OCI-LY7 (cell line): ENCODE measurements around the gene HIGD1C. TPM values are rescaled to one million over a fixed set of nuclear protein-coding genes. Genes with fewer than 3 reads are reported as not detected.

ENCODE experiments used
- BruUV-seq: library from RNA; stranded (reverse); fragments of 400-500 nt; replicated peaks from 2 replicates; lab custom pipeline; 2021; lab: Mats Ljungman, UMichigan
- CTCF ChIA-PET: fragments of 300-600 bp; sonication (Branson Sonifier 250); formaldehyde crosslinking; loops from one replicate; lab custom pipeline; 2022; ENCODE audit warnings: antibody characterized with exemption; ENCODE audit not compliant: unreplicated experiment; lab: Charles Lee
- POLR2A ChIA-PET: fragments of 300-600 bp; sonication (Branson Sonifier 250); formaldehyde crosslinking; loops from one replicate; lab custom pipeline; 2022; ENCODE audit warnings: antibody characterized with exemption; lab: Charles Lee
- DNase-seq: peaks from one replicate; pipeline ENCODE4 v3.0.0-alpha.2; 2015; ENCODE audit warnings: low spot score
- H2AFZ ChIP-seq: fragments of 200-600 bp; sonication (generic), shearing (Covaris generic); 2 replicates; pipeline ENCODE4 v1.6.1; 2014; ENCODE audit warnings: mild to moderate bottlenecking, antibody characterized with exemption, low read length, moderate library complexity
- H3K27ac ChIP-seq: fragments of 200-600 bp; sonication (generic); 2 replicates; pipeline ENCODE4 v1.5.1; 2014; ENCODE audit warnings: mixed run types, low read depth, mild to moderate bottlenecking, moderate library complexity, low read length, inconsistent platforms; ENCODE audit not compliant: poor library complexity, severe bottlenecking
- H3K36me3 ChIP-seq: fragments of 200-600 bp; sonication (generic); 2 replicates; pipeline ENCODE4 v1.6.1; 2014; ENCODE audit warnings: mild to moderate bottlenecking, antibody characterized with exemption, low read length, moderate library complexity, mixed read lengths; ENCODE audit not compliant: insufficient read depth
- H3K4me1 ChIP-seq: fragments of 200-600 bp; sonication (generic); 2 replicates; pipeline ENCODE4 v1.5.1; 2014; ENCODE audit warnings: mild to moderate bottlenecking, low read length; ENCODE audit not compliant: insufficient read depth, poor library complexity, severe bottlenecking
- H3K4me2 ChIP-seq: fragments of 200-600 bp; sonication (generic); 2 replicates; pipeline ENCODE4 v1.6.1; 2014; ENCODE audit warnings: mild to moderate bottlenecking, low read length
- H3K4me3 ChIP-seq: fragments of 200-600 bp; sonication (generic); 2 replicates; pipeline ENCODE4 v1.5.1; 2014; ENCODE audit warnings: mild to moderate bottlenecking, low read depth, low read length; ENCODE audit not compliant: poor library complexity, severe bottlenecking
- H3K79me2 ChIP-seq: fragments of 200-600 bp; sonication (generic); 2 replicates; pipeline ENCODE4 v1.6.1; 2016; ENCODE audit warnings: low read depth, mild to moderate bottlenecking, low read length, moderate library complexity, mixed read lengths; ENCODE audit not compliant: insufficient read depth
- H3K9me2 ChIP-seq: fragments of 200-600 bp; sonication (generic); 2 replicates; pipeline ENCODE4 v1.6.1; 2016; ENCODE audit warnings: mild to moderate bottlenecking, low read length, mixed read lengths; ENCODE audit not compliant: insufficient read depth
- H3K9me3 ChIP-seq: fragments of 200-600 bp; sonication (generic); 2 replicates; pipeline ENCODE4 v1.6.1; 2014; ENCODE audit warnings: mild to moderate bottlenecking, mixed run types, low read length, mixed read lengths
- H4K20me1 ChIP-seq: fragments of 200-600 bp; sonication (generic); 2 replicates; pipeline ENCODE4 v1.6.1; 2014; ENCODE audit warnings: mild to moderate bottlenecking, antibody characterized with exemption, low read length, moderate library complexity, mixed read lengths; ENCODE audit not compliant: insufficient read depth
- EZH2phosphoT487 ChIP-seq: fragments of 200-600 bp; sonication (generic); IDR thresholded peaks from 2 replicates; pipeline ENCODE4 v1.6.1; 2018; ENCODE audit warnings: low read depth, borderline replicate concordance, mild to moderate bottlenecking, mixed run types, antibody characterized with exemption, low read length, moderate library complexity, mixed read lengths
- intact Hi-C: fragments of 100-400 bp; cut with micrococcal nuclease; formaldehyde crosslinking; loops from one replicate; pipeline ENCODE4 v1.10.0; 2022; ENCODE audit not compliant: unreplicated experiment
- total RNA-seq, 2 experiments: library from RNA; depleted of rRNA in 1 of 2; stranded (reverse); fragments of >200 nt in 1 of 2; shearing (Covaris generic) in 1 of 2; gene quantifications; 2 replicates each; pipeline ENCODE4 v1.2.3, GENCODE V29; 2014 to 2022
- TF ChIP-seq, protein P1 (sequence below): fragments of 200-600 bp; sonication (generic); conservative IDR thresholded peaks from 2 replicates; pipeline ENCODE4 v1.5.1; 2014; ENCODE audit warnings: mild to moderate bottlenecking, antibody characterized with exemption, low read length, moderate library complexity, mixed read lengths

Gene HIGD1C
- total RNA-seq, 2 experiments from 2014 or later, result not detected

DNA sequence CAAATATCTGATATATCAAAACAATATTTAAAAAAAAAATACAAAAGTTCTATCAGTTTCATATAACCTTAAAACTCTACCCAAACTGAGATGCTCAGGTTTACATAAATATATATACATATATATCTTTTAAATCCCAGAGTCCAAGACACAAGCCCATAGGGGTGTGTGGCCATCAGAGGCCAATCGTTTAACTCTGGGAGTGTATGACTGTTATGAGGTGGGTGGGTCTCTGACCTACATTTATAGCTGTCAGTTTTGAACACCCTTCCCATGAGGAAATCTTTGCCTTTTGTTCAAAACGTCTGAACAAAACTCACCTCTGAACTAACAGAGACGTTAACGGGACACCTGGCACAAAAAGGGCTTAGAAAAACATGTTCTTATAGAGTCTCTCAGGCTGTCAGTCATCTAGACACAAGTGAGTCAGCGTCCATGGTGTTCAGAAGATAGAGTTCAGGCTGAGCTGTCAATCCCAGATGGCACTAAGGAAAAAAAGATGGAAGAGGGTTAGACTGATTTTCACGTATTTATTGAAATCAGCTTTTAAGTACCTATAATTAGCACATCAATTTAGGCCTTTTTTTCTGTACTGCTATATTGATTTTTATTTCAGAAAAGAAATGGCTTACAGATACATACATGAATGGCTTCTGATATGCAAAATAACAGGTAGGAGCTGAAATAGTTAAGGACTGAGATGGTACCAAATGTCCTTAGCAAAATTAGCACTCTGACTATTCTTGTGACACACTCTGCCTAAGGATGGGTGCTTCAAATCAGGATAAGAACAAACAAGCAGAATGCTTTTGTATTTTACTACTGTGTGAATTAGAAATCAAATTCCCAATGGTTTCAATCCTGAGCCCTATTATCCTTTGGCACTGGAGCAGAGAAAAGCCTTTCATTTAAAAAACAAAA, 29.2 kb downstream of the HIGD1C start:
- TF ChIP-seq, protein P1, sequence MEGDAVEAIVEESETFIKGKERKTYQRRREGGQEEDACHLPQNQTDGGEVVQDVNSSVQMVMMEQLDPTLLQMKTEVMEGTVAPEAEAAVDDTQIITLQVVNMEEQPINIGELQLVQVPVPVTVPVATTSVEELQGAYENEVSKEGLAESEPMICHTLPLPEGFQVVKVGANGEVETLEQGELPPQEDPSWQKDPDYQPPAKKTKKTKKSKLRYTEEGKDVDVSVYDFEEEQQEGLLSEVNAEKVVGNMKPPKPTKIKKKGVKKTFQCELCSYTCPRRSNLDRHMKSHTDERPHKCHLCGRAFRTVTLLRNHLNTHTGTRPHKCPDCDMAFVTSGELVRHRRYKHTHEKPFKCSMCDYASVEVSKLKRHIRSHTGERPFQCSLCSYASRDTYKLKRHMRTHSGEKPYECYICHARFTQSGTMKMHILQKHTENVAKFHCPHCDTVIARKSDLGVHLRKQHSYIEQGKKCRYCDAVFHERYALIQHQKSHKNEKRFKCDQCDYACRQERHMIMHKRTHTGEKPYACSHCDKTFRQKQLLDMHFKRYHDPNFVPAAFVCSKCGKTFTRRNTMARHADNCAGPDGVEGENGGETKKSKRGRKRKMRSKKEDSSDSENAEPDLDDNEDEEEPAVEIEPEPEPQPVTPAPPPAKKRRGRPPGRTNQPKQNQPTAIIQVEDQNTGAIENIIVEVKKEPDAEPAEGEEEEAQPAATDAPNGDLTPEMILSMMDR, result no peak
- no peak for TF ChIP-seq EZH2phosphoT487
- CTCF ChIA-PET, result no interaction called here
- DNase-seq, result no peak
- Histone ChIP-seq H3K4me1 (no peaks in the 10 kb centered on the region), H3K4me3 (no peak overlapping the region), H2AFZ (no peak overlapping the region), H3K79me2 (no peaks in the 10 kb centered on the region), H3K4me2 (no peak overlapping the region), H3K36me3 (peaks cover 6% of the 10 kb centered on the region; the same call in 1 of the 2 replicates), H3K27ac (no peak overlapping the region), H3K9me3 (no peaks in the 10 kb centered on the region), H3K9me2 (no peaks in the 10 kb centered on the region), H4K20me1 (no peaks in the 10 kb centered on the region)
- intact Hi-C loops, result no loop called here
- POLR2A ChIA-PET, result interaction anchor here (0.6 kb wide), 1 partner anchor 235 kb away, joined by 3 read pairs; no protein-coding TSS in a partner anchor
- no TSS peak for BruUV-seq

DNA sequence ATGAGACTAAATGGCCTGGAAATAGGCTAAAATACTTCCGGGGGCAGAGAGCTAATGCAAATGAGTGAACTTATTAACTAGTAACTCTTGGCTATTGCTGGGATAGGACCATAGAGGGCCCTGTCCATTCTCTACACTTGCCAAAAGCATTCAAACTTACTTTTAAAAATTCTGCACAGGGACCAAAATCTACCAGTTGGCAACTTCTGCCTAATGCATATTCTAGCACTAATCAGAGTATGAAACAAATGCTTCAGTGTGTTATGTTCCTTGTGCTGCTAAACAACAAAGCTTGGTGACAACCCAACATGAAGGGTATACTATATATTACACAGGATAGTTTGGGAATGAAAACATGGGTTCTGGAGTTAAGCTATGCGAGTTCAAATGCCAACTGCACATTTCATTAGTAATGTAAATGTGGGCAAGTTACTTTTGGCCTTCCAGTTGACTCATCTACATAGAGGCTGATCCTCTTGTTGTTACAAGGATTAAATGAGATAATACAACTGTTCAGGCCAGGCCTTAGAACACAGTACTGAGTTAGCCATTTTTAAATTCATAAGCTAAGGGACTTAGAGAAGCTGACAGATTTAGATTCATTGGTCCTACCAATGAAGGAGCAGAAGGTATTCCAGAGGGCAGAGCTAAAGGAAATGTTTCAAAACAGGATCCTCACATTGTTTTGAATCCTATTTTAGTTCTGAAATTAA, 32.4 kb downstream of the HIGD1C start:
- BruUV-seq, result no TSS peak
- intact Hi-C loops, result no loop called here

More for the DNA sequence above, 32.4 kb downstream of the HIGD1C start:
- ChIA-PET POLR2A (interaction anchor here (0.5 to 1.6 kb wide), 13 partner anchors 10 to 321 kb away, joined by 3 to 8 read pairs (median 4); partner anchors contain the start of gene ATF1), CTCF (no interaction called here)
- no peaks in the 10 kb centered on the region for H3K9me2 ChIP-seq
- no peak overlapping the region for H3K27ac ChIP-seq
- H4K20me1 ChIP-seq, result no peaks in the 10 kb centered on the region
- H3K79me2 ChIP-seq, result no peaks in the 10 kb centered on the region
- peaks cover 25% of the 10 kb centered on the region; the same call in 1 of the 2 replicates for H3K36me3 ChIP-seq
- H3K4me2 ChIP-seq, result no peak overlapping the region
- DNase-seq, result no peak
- no peak overlapping the region for H3K4me3 ChIP-seq
- H3K4me1 ChIP-seq, result no peaks in the 10 kb centered on the region
- no peaks in the 10 kb centered on the region for H3K9me3 ChIP-seq
- TF ChIP-seq EZH2phosphoT487, result no peak
- TF ChIP-seq, protein P1, result no peak
- H2AFZ ChIP-seq, result no peak overlapping the region
